Testis (tissue), 3 donors: ENCODE measurements around the gene MAFB. TPM values are rescaled to one million over a fixed set of nuclear protein-coding genes. Genes with fewer than 3 reads are reported as not detected.

ENCODE experiments used
- DNase-seq: peaks from one replicate; pipeline ENCODE4 v3.0.0-alpha.2; 2019
- H3K27ac ChIP-seq, 2 donors: fragments of 200-600 bp; sonication (generic); one replicate each; pipeline ENCODE4 v1.5.1; 2019
- H3K27me3 ChIP-seq: fragments of 200-600 bp; sonication (generic); one replicate; pipeline ENCODE4 v1.5.1; 2019
- H3K36me3 ChIP-seq: fragments of 200-600 bp; sonication (generic); one replicate; pipeline ENCODE4 v1.5.1; 2017; ENCODE audit warnings: low read depth; ENCODE audit errors: missing control alignments
- H3K4me1 ChIP-seq: fragments of 200-600 bp; sonication (generic); one replicate; pipeline ENCODE4 v1.5.1; 2019
- H3K4me3 ChIP-seq, 2 donors: fragments of 200-600 bp; sonication (generic); one replicate each; pipeline ENCODE4 v1.5.1; 2017 to 2019
- H3K9me3 ChIP-seq: fragments of 200-600 bp; sonication (generic); one replicate; pipeline ENCODE4 v1.5.1; 2017
- POLR2A ChIP-seq: fragments of 450-650 bp; IDR thresholded peaks from one replicate; pipeline ENCODE4 v1.6.1; 2017; ENCODE audit warnings: antibody characterized with exemption, mild to moderate bottlenecking, moderate library complexity
- WGBS, 2 donors: methylation state at CpG; one replicate each; pipeline ENCODE4 v1.1.5; 2018; 5-methylcytosine and 5-hydroxymethylcytosine counted together
- intact Hi-C: fragments of 100-400 bp; cut with DNase I; formaldehyde crosslinking; loops from one replicate; pipeline ENCODE4 v1.15.1; 2023; ENCODE audit warnings: low total_unique reads
- polyA plus RNA-seq: library from polyadenylated mRNA; stranded (reverse); fragments of 350-450 nt; fragmentation: Illumina TruSeq; extraction: RNeasy Lipid Tissue Mini Kit (QIAGEN cat#74804); gene quantifications from one replicate; pipeline ENCODE4 v1.2.3, GENCODE V29; 2014; ENCODE audit warnings: low read depth, low replicate concordance; ENCODE audit not compliant: insufficient read depth
- total RNA-seq, 2 donors: library from RNA; depleted of rRNA; stranded (reverse); fragments of >200 nt; gene quantifications; one replicate each; pipeline ENCODE4 v1.2.3, GENCODE V29; 2016
- TF ChIP-seq, protein P1 (sequence below), 3 experiments: fragments of 450-650 bp in 2 of 3; fragments of 200-600 bp in 1 of 3; sonication (generic) in 1 of 3; IDR thresholded peaks; one replicate each; pipeline ENCODE4 v1.5.1; 2016 to 2019; ENCODE audit warnings: antibody characterized with exemption in 3 of 3, mild to moderate bottlenecking in 2 of 3, moderate library complexity in 1 of 3

The MAFB gene
- total and polyA plus RNA-seq, 3 donors from 2014 or later = 9.3 to 17.7 (median 11.6) TPM

DNA sequence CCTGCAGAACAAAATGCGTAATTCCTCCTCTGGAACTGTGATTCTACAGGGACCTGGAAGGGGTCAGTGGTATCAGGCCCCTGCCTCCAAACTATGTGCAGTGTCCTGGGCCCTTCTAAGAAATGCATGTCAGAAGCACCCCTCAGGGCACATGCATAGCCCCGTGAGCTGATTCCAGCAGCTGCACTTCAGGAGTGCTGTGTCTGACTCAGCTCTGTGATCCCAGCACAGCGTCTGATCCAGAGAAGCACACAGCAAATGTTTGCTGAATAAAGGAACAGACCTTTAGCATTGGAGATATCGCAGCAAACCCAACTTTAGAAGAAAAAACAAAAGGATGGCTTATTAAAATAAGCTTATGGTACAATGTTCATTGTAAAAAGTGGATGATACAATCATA is 15.8 kb upstream of the MAFB start:
- H3K36me3 ChIP-seq = no peaks in the 10 kb centered on the region
- H3K27me3 ChIP-seq = no peaks in the 10 kb centered on the region
- intact Hi-C loops = no loop called here
- no peak overlapping the region for H3K27ac ChIP-seq
- no peaks in the 10 kb centered on the region for H3K4me1 ChIP-seq
- no peak for DNase-seq
- H3K4me3 ChIP-seq = no peak overlapping the region
- WGBS, 2 donors = 58 to 65% methylated on average over 4 of the region's 4 CpGs
- H3K9me3 ChIP-seq = no peaks in the 10 kb centered on the region
- TF ChIP-seq POLR2A = no peak
- TF ChIP-seq, protein P1, sequence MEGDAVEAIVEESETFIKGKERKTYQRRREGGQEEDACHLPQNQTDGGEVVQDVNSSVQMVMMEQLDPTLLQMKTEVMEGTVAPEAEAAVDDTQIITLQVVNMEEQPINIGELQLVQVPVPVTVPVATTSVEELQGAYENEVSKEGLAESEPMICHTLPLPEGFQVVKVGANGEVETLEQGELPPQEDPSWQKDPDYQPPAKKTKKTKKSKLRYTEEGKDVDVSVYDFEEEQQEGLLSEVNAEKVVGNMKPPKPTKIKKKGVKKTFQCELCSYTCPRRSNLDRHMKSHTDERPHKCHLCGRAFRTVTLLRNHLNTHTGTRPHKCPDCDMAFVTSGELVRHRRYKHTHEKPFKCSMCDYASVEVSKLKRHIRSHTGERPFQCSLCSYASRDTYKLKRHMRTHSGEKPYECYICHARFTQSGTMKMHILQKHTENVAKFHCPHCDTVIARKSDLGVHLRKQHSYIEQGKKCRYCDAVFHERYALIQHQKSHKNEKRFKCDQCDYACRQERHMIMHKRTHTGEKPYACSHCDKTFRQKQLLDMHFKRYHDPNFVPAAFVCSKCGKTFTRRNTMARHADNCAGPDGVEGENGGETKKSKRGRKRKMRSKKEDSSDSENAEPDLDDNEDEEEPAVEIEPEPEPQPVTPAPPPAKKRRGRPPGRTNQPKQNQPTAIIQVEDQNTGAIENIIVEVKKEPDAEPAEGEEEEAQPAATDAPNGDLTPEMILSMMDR (IDR thresholded peaks at IDR 0.05) = no peak

DNA sequence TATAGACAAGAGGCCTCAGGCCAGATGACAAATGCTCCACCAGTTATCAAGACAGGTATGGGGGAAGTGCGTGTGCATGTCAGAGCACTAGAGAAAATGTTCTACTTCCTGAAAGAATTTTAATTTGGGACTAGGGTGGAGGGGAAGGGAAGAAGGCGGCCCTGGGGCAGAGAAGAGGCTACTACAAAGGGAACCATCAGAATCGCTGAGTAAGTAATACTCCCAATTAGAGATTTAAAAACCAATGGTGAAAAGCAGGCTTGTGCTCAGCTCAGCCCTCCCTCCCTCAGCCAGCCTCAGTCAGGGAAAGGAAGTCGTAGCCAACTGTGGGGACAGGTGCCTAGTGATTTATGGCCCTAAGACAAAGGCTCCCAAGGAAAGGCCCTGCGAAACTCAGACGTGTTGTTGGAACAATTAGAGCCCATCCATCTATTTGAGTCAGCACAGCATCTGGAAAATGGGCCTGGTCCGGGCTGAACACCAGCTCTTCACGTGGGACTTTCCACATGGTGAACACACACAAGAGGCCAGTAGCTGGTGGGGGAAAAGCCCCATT is 15.0 kb upstream of the MAFB start:
- H3K27ac ChIP-seq = no peak overlapping the region
- no peaks in the 10 kb centered on the region for H3K4me1 ChIP-seq
- 78% methylated on average over 8 of the region's 8 CpGs for WGBS, 2 donors
- no peaks in the 10 kb centered on the region for H3K9me3 ChIP-seq
- intact Hi-C loops = no loop called here
- H3K27me3 ChIP-seq = no peaks in the 10 kb centered on the region
- TF ChIP-seq, protein P1 (IDR thresholded peaks at IDR 0.05) = no peak
- no peak for TF ChIP-seq POLR2A
- DNase-seq = no peak
- no peaks in the 10 kb centered on the region for H3K36me3 ChIP-seq
- no peak overlapping the region for H3K4me3 ChIP-seq

DNA sequence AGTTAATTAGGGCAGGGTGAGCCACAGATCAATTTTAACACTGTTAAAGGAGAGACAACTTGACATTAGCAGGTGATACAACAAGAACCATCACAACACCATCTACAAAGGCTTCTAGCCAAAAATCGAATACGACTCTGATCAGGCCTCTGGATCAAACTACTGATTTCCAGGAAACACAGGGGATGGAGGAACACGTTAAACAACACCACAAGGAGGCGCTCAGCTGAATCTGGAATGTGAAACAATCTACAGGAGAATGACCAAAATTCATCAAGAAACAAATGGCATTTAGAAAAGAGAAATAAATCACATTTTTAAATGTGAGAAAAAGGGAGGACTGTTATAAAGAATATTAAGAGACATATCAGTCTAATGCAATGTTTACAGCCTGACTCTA is 13.5 kb upstream of the MAFB start:
- no peak for TF ChIP-seq POLR2A
- TF ChIP-seq, protein P1 (IDR thresholded peaks at IDR 0.05) = no peak
- Histone ChIP-seq H3K4me1 (peaks cover 3% of the 10 kb centered on the region), H3K27ac (no peak overlapping the region), H3K27me3 (no peaks in the 10 kb centered on the region), H3K36me3 (no peaks in the 10 kb centered on the region), H3K4me3 (no peak overlapping the region), H3K9me3 (no peaks in the 10 kb centered on the region)
- intact Hi-C loops = no loop called here
- WGBS, 2 donors = 83% methylated on average over 4 of the region's 4 CpGs
- no peak for DNase-seq

DNA sequence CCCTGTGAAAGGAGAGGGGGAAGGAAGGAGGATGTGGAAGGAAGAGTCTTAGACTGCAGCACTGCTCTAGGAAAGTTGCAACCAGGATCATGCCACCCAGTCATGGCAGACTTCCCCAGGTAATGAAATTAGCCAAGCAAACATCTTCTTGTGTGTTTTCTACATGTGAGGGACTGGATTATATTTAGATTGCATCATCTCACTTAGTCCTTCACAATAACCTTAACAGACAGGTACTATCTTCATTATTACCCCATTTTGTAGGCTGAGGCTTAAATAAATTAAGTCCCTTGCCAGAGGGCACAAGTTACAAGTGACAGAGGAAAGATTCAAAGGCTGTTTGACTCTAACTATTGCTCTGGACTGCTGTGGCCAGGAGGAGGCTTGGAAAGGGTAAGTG is 9.7 kb upstream of the MAFB start:
- no peak for TF ChIP-seq POLR2A
- no peak overlapping the region for H3K4me3 ChIP-seq
- no peaks in the 10 kb centered on the region for H3K36me3 ChIP-seq
- H3K4me1 ChIP-seq = peaks cover 3% of the 10 kb centered on the region
- no peaks in the 10 kb centered on the region for H3K27me3 ChIP-seq
- no peak overlapping the region for H3K27ac ChIP-seq
- H3K9me3 ChIP-seq = no peaks in the 10 kb centered on the region
- intact Hi-C loops = loop anchor here (10.0 kb wide), 1 partner anchor 814 kb away; no protein-coding TSS in a partner anchor
- DNase-seq = no peak

DNA sequence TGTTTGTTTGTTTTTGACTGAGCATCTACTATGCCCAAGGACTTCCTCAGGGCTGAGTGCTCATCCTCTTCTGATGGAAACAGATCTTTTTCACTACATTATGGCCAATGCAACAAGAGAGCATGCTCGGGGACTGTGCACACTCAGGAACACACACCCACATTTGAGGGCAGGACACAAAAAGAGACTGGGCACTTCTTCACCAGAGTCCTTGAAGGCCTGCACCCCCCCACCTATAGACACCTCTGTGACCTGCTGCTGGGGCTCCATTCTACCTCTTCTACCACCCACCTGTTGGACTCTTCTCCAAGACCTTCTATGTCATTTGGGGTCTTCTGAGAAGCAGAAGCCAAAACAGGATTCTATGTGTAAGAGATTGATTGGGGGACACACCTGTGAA is 9.2 kb upstream of the MAFB start:
- Histone ChIP-seq H3K9me3 (no peaks in the 10 kb centered on the region), H3K36me3 (no peaks in the 10 kb centered on the region), H3K4me3 (no peak overlapping the region), H3K4me1 (peaks cover 3% of the 10 kb centered on the region), H3K27ac (no peak overlapping the region), H3K27me3 (no peaks in the 10 kb centered on the region)
- TF ChIP-seq, protein P1 (IDR thresholded peaks at IDR 0.05) = no peak
- TF ChIP-seq POLR2A = no peak
- no peak for DNase-seq
- intact Hi-C loops = loop anchor here (10.0 kb wide), 1 partner anchor 813 kb away; no protein-coding TSS in a partner anchor
- WGBS, 2 donors = 92 to 94% methylated on average over 1 of the region's 1 CpG
